T1000 (cell line): Measurements from ENCODE around the gene ABCA5.

Experiments used
- DNase-seq: peaks from one replicate; lab custom pipeline; 2025; ENCODE audit warnings: mixed read lengths; lab: John Stamatoyannopoulos, UW

Gene ABCA5, protein sequence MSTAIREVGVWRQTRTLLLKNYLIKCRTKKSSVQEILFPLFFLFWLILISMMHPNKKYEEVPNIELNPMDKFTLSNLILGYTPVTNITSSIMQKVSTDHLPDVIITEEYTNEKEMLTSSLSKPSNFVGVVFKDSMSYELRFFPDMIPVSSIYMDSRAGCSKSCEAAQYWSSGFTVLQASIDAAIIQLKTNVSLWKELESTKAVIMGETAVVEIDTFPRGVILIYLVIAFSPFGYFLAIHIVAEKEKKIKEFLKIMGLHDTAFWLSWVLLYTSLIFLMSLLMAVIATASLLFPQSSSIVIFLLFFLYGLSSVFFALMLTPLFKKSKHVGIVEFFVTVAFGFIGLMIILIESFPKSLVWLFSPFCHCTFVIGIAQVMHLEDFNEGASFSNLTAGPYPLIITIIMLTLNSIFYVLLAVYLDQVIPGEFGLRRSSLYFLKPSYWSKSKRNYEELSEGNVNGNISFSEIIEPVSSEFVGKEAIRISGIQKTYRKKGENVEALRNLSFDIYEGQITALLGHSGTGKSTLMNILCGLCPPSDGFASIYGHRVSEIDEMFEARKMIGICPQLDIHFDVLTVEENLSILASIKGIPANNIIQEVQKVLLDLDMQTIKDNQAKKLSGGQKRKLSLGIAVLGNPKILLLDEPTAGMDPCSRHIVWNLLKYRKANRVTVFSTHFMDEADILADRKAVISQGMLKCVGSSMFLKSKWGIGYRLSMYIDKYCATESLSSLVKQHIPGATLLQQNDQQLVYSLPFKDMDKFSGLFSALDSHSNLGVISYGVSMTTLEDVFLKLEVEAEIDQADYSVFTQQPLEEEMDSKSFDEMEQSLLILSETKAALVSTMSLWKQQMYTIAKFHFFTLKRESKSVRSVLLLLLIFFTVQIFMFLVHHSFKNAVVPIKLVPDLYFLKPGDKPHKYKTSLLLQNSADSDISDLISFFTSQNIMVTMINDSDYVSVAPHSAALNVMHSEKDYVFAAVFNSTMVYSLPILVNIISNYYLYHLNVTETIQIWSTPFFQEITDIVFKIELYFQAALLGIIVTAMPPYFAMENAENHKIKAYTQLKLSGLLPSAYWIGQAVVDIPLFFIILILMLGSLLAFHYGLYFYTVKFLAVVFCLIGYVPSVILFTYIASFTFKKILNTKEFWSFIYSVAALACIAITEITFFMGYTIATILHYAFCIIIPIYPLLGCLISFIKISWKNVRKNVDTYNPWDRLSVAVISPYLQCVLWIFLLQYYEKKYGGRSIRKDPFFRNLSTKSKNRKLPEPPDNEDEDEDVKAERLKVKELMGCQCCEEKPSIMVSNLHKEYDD (N-terminal part only)

DNA sequence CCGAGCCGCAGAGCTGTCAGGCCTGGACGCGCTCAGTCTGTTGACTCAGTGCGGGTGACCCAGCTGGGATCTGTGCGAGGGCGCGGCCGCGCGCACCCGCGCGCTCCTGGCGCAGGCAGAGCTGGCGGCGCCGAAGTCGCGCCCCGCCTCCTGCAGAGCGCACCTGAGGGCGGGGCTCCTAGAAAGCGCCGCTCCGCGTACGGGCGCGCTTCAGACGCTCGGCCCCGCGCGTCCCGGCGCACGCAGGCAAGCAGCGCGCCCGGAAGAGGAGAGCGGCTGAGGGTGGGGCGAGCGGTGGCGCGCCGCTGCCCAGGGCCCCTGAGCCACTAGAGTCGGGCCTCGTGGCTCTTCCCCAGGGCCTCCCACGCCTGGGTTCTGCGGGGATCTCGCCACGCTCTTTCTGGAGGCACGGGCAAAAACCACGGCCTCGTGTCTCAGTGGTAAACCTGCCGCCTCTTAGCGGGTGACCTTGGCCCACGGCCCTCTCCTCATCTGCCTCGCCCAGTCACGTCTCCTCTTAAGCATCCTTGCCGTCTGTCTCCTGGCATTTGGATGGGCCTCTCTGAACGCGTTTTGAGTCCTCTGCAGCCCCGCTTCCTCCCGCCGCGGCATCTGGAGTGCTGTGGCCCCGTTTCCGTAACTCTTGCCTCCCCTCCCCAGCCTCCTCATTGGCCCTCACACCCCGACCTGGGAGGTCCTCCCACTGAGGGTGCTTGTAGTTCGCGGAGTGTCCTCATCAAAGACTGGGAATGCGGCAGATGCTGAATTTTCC, at the start of gene ABCA5:
ABCA5 (minus strand) TSS at position 74 of the 772 bp plus-strand sequence. CDS start 12,718 bp downstream, outside the sequence.
- peak; percentile 97 for DNase-seq

DNA sequence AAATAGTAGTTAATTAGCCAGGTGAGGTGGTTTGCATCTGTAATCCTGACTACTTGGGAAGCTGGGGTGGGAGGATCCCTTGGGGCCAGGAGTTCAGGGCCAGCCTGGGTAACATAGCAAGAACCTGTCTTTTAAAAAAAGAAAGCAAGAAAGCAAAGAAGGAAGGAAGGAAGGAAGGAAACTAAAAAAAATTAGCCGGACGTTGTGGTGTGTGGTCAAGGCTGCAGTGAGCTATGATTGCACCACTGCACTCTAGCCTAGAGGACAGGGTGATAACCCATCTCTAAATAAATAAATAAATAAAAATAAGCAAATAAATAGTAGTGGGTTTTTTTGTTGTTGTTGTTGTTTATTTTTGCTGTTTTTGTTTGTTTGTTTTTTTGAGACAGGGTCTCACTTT, 48.3 kb upstream of the ABCA5 start:
- no peak for DNase-seq

DNA sequence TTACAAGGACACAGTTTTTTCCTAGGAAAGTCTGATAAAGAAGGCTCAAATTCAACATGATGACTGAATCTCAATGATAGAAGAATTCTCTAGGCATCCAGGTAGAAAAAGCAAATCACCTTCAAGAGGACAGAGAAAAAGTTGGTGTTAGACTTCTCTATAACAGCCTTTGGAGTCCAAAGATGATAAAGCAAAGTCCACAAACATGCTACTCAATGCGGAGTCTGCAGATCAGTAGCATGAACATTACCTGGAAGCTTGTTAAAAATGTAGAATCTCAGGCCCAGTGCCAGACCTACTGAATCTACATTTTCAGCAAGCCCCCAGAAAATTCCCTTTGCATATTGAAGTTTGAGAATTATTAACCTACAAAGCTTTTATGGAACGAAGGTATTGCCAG, 46.1 kb upstream of the ABCA5 start:
- no peak for DNase-seq

DNA sequence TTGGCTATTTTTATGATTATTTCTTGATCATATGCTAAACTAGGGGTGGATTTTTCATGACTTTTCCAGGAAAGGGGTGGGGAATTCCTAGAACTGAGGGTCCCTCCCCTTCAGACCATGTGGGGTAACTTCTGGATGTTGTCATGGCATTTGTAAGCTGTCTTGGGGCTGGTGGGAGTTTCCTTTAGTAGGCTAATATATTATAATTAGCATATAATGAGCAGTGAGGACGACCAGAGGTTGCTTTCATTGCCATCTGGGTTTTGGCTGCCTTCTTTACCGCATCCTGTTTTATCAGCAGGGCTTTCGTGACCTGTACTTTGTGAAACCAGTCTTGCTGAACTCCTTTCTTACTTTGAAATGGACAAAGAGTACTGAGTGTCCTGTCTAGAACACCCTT, 40.4 kb upstream of the ABCA5 start:
- no peak for DNase-seq

DNA sequence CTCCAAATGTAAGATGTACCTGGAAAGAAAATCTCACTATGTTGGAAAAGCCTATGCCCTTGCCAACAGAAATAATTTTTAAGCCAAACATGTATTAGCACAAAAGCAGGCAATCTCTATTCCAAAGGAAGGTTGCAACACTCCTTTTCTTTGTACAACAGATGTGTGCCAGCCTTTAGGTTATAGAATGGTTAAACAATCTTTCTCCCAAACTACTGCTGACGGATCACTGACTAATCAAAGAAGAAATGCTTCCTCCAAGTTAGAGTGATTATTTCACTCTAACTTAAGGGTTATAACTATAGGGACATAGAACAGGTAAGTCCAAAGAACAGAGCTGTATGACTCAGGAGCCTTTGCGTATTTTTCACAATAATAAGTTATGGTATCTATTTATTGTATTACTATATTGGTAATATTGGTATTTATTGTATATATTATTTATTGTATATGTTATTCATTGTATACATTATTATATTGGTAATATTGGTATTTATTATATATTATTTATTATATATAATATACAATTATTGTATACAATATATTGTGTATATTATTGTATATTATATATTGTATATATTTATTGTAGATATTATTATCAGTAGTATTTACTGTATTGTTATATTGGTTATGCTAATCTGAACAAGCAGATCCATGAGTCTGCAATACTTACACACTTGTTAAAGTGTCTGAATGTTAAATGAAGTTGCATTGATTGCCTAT, 36.7 kb upstream of the ABCA5 start:
- DNase-seq: no peak

DNA sequence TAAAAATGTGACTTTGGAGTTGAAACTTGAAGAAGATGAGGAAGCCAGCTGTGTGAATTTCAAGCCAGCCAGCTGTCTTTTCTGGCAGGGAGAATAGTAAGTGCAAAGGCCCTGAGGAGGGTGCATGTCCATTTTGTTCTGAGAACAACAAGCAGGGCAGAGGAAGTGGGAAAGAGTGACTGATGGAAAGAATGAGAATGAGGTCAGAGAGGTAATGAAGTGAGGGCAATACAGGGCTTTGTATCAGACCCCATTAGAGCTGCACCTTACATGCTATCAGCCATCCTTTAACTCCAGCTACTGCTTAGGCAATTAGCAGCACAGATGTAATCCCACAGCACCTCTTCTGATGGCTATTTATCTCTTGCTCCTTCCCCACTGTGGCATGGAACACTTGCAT, 34.2 kb upstream of the ABCA5 start:
- DNase-seq: no peak

DNA sequence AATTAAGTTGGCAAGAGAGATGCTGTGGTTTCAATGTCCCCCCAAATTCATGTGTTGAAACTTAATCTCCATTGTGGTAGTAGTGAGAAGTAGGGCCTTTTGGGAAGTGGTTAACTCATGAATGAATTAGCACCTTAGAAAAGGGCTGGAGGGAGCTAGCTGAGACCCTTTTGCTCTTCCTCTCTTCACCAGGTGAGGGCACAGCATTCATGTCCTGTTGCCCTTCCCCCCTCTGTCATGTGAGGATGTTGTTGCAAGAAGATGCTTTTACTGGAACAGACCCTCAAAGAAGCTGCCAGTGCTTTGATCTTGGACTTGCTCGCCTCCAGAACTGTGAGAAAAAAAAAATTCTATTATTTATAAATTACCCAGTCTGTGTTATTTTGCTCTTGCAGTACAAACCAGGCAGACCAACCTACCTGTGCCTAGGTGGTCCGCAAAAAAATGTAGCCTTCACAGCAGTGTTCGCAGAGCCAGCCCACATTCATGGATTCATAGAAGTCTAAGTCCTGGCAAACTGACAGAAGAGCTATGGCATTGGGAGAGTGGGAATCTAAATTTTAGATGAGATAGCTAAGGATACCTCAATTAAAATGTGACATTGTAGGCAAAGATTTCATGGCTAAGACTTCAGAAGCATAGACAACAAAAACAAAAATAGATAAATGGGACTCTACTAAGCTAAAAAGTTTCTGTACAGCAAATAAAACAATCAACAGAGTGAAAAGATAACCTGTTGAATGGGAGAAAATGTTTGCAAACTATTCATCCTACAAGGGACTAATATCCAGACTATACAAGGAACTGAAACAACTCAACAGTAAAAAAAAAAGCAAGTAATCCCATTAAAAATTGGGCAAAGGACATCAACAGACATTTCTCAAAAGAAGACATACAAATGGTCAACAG, 32.0 kb upstream of the ABCA5 start:
- DNase-seq: no peak

DNA sequence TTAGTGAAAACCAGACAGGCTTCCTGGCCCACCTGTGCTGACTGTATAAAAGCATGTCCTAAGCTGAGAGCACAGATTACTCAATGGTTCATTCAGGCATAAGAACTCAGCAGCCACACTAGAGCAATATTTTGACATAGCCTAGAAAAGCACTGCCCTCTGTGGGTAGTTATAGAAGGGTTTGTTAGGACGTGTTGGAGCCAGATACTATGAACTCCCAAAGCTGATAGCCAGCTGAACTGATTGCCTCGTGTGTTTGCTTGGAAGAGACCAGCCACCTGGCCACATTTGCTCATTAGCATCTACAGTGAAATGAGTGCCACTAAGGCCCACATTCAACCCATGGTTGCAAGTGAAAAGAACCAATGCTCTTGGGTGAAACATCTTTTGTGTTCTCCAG, 30.8 kb upstream of the ABCA5 start:
- no peak for DNase-seq

DNA sequence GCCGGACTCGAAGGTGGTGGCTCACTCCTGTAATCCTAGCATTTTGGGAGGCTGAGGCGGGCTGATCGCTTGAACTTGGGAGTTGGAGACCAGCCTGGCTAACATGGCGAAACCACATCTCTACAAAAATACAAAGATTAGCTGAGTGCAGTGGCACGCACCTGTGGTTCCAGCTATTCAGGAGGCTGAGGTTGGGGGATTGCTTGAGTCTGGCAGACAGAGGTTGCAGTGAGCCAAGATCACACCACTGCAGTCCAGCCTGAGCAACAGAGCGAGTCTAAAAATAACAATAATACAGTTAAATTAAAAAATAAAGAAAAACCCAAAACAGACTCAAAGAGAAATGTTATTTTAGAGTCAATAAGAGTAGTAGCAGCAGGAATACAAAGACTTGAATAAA, 29.7 kb upstream of the ABCA5 start:
- no peak for DNase-seq

DNA sequence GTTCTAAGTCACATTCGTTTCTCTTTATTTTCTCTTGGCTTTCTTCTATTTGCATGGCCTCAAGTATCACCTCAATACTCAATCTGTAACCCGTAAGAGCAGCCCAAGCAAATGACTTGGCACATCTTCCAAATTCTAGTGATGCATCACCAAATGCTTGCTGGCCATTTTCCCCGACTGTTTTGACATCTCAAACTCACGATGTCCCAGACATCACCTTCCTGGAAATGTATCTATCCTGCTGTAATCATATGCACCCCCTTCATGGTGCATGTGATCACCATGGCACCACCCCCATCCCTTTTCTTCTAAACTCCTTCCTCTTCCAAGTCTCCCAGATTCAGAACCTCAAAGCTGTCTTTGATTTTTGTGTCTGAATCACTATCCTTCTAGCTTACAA, 24.0 kb upstream of the ABCA5 start:
- DNase-seq: no peak

DNA sequence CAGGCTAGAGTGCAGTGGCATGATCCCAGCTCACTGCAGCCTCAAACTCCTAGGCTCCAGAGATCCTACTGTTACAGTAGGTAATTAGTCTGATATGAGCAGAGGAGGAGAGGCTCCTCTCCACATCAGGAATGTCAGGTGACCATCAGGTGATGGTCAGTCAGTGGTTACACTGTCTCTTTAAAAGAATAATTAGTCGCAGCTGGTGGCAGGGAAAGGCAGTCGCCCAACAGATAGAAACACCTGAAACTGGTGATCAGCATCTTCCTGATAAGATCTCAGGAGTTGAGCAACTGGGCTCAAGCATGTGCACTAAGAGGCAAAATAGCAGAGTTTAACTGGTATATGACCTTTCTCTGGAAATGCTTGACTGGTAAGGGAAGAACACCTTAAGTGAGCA, 21.5 kb upstream of the ABCA5 start:
- no peak for DNase-seq

DNA sequence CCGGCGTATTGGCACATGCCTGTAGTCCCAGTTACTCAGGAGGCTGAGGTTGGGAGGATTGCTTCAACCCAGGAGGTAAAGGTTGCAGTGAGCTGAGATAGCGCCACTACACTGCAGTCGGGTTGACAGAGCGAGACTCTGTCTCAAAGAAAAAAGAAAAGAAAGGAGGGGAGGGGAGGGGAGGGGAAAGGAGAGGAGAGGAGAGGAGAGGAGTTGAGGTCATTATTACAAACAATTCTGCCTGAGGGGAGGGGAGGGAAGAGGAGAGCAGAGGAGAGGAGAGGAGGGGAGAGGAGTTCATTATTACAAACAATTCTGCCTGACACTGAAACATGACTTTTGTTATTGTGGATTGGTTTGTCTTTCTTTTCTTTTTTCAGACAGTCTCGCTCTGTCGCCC, 19.8 kb upstream of the ABCA5 start:
- DNase-seq: no peak

DNA sequence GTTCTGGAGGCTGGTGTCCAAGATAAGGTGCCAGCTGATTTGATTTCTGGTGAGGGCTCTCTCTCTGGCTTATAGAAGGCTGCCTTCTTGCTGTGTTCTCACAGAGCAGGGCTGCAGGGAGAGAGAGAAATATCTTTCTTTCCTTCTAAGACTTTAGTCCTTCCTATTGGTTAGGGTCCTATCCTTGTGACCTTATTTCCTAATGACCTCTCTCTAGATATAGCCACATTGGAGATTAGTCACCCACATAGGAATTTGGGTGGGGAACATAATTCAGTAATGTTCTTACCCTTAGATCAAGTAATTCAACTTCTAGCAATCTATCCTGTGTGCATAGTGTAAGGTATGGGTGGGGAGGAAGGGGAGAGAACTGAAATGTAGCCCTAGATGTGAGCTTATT, 18.0 kb upstream of the ABCA5 start:
- no peak for DNase-seq

DNA sequence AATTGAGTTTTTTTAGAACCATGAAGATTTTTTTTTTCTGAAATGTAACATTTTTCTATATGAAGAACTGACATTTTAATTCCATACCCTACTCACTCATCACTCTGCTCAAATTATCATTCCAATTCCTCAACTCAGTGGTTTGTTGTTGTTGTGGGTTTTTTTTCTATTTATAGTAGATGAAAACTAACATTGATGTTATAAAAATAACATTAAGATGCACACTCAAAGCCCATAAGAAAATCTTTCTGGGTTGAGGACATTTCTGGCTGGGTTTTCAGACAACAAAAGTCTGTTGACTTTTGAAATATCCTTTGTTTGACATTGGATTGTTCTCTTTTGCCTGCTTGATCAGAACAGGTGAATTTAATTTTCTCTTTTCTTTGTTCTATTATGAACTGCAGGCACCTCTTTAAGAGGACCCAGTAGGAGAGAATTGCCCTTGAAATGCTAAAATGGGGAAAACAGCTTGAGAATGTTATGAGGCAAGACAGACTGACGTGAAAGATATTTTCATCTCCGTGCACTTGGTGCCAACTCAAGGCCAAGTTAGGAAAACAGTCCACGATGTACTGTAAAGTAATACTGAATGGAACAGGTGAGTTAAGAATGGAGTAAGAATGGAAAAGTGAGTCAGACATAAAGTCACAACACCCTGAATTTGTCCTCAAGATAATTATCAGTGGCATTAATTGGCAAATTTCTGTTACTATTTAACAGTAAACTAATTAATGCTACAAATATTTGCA, 16.1 kb upstream of the ABCA5 start:
- no peak for DNase-seq

DNA sequence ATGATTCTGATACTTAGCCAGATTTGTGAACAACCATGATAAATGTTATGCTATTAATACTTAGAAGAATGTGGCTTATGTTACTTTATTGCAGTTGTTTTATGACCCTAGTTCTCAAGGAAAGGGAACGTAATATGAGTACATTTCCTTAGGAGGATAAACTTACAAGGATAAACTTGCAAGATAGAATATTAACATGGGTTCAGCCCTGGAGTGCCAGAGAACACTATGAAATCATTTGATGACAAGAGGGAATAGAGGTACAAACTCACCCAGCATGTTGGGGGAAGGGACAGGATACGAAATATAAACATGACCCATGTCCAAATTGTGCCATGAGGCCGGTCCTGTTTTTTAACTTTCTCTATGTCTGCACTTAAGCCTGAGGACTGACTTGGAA, 13.0 kb upstream of the ABCA5 start:
- DNase-seq: no peak

DNA sequence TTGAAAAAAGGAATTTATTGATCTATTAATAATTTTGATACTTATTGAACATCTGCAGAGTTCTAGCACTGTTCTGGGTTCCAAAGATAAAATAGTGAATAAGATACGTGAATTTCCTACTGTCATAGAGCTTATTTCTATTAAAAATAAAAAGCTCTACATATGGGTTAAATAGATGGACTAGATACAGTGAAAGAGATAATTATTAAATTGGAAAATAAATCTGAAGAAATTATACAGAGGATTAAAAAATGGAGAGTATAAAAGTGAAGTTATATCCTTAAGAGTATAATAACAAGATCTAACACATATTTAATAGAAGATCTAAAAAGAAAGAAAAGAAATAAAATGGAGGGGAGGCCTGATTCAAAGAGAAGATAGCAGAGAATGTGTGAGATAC, 10.1 kb upstream of the ABCA5 start:
- DNase-seq: no peak

DNA sequence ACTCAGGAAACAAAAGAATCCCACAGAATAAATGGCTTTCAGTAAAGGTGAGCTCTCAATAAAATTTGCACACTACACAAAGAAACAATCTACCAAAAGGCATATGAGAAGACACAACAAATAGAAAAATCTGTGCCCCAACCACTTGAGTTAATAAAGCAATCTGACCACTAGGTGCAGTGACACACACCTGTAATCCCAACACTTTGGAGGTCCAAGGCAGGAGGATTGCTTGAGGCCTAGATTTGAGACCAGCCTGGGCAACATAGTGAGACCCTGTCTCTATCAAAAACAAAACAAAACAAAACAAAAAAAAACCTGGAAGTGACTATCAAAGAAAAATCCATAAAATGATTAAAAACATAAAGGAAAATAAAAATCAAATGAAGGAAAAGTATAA, 9.6 kb upstream of the ABCA5 start:
- DNase-seq: no peak

DNA sequence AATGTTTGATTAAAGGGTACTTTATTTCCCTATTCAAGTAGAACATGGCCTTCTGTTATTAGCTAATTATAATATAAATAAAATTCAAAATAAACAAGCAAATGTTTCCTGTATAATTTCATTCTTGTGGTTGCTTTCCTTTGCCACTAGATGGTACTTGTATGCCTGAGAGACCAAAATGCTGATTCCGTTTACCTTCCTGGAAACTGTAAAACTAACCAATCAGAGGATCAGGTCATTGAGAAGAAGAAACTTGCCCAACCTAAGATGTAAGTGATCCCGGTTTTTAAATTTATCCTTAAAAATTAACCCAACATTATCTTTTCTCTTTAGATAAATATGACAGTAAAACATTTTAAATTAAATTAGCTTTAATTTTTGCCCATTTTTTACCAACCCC, 8.1 kb upstream of the ABCA5 start:
- no peak for DNase-seq

DNA sequence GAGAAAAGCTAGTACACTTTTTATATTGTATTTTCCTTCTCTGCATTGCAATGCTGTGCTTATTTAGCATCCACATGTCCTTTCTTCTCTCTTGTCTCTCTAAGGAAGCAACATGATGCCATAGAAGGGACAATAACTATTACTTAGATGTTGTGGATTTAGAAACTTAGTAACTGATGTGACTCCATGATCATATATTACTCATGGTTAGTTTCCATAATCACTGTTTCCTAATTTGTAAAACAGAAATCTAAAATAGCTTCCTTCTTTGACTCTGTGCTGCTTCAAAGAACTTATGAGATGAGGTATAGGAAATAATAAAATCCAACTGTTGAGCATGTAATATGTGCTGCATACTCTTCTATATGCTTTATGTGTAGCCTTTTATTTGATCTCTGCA, 6.6 kb upstream of the ABCA5 start:
- DNase-seq: no peak
